ENCODE results near the gene GTF2IRD1. TPM values are rescaled to one million over a fixed set of nuclear protein-coding genes. Genes with fewer than 3 reads are reported as not detected.

Gene GTF2IRD1
- total RNA-seq, 2 donors from 2014 or later, result 14.7 to 17.0 TPM

DNA sequence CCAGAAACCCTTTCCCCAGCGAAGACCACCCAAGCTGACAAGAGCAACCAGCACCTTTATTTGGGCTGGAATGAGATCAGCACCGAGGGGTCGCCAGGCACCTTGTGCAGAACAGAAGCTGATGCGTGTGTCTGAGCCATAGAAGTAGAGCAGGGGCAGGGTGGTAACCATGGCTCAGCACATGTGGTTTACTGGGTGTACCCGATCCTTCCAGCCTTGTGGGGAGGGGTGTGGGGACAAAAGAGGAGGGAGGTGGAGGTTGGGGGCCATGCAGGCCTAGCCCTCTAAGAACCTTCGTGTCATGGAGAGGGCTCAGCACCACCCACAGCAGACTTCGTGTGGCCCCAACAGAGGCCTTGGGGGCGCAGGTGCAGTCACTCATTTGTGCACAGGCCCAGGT, 119.8 kb downstream of the GTF2IRD1 start:
- no peak for DNase-seq (ENCODE audit: low spot score)
- intact Hi-C loops (cut with DNase I), result loop anchor here in 1 of 2 donors (5.0 kb wide), 1 partner anchor 1339 kb away; no protein-coding TSS in a partner anchor

DNA sequence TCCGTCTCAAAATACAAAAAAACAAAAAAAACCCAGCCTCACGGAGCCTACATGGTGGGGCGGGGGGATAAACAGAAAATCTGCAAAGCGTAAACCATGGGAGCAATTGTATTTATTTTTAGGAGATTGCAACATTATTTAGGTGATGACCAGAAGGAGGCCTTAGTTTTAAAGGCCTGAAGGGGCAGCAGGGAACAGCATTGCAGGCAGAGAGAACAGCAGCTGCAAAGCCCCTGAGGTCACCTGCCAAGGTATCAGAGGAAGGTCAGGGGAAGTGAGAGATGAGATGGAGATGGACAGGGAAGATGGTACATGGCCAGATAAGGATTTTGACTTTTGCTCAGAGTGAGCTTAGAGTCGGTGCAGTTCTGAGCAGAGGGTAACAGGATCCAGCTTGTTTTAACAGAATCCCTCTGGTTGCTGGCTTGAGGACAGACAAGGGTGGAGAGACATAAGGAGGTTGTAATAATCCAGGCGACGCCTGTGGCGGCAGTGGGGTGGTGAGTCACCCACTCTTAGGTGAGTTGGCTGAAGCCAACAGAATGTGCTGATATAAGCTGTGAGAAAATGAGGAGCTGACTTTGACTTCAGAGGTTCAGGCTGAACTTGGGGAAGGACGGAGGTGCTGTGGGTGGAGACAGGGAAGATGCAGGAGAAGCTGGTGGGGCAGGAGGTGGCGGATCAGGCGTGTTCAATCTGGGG, 121.5 kb downstream of the GTF2IRD1 start:
- DNase-seq (ENCODE audit: low spot score), result no peak
- intact Hi-C loops (cut with DNase I), result no loop called here

DNA sequence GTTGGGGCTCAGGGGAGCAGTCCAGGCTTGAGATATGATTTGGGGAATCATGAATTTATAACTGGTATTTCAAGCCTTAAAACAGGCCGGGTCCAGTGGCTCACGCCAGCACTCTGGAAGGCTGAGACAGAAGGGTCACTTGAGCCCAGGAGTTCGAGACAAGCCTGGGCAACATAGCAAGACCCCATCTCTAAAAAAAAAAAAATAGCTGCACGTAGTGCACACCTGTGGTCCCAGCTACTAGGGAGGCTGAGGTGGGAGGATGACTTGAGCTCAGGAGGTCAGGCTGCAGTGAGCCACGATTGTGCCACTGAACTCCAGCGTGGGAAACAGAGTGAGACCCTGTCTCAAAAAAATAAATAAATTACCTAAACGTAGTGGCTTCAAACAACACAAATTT, 122.1 kb downstream of the GTF2IRD1 start:
- intact Hi-C loops (cut with DNase I), result no loop called here
- no peak for DNase-seq (ENCODE audit: low spot score)

DNA sequence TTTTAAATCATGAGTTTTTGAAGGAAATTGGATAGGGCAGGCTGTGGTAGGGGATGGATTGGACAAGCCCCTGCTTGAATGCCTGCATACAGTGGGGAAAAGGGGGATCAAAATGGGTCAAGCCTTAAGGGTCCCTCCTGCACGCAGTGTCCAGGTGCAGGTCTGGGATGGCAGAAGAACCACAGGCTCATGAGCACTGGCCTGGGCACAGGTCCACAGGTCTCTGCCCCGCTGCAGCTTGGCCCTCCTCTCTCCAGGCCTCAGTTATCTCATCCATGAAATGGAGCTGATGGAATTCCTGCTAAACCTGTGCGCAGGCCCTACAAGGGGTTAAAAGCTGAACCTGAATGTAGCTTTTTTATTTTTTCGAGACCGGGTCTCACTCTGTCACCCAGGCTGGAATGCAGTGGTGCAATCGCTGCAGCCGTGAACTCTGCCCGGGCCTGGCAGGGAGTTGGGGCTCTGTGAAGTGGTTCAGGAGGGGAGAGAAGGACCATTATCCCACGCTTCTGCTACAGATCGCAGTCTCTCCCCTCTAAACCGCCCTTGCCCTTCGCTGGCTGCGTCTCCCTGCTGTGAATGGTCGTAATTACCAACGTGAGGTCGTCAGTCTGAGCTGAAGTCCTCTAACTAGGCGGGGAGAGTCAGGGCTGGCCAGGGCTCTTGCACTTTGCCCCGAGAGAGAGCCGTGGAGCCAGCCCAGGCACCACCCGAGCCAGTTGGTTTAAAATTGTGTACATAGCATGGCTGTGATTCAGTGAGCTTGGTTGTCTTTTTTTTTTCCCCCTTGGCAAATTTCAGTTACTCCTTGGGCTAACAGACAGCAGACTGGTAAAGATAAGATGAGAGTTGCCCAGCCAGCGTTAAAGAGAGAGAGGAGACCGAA, 126.3 kb downstream of the GTF2IRD1 start:
- intact Hi-C loops (cut with DNase I), result no loop called here
- no peak for DNase-seq (ENCODE audit: low spot score)

DNA sequence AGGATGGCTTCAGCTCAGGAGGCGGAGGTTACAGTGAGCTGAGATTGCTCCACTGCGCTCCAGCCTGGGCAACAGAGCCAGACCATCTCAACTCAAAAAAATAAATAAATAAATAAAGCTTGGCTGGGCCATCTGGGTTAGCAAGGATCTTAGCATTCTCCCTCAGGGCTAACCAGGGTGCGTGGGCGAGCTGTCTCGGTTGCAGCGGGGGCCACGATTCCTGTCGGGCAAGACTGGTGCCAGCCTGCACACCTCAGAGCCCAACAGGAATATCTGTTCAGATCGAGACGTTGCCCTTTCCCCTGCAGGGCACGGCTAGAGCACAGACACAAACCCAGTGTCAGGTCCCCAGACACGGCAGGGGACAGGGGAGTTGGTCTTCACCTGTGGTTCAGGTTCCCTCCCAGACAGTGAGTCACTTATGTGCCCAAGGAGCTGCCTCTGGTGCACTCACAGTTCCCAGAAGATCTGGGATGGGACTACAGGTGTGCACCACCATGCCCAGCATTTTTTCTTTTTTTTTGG, 128.3 kb downstream of the GTF2IRD1 start:
- intact Hi-C loops (cut with DNase I), result no loop called here
- DNase-seq (ENCODE audit: low spot score), result no peak

DNA sequence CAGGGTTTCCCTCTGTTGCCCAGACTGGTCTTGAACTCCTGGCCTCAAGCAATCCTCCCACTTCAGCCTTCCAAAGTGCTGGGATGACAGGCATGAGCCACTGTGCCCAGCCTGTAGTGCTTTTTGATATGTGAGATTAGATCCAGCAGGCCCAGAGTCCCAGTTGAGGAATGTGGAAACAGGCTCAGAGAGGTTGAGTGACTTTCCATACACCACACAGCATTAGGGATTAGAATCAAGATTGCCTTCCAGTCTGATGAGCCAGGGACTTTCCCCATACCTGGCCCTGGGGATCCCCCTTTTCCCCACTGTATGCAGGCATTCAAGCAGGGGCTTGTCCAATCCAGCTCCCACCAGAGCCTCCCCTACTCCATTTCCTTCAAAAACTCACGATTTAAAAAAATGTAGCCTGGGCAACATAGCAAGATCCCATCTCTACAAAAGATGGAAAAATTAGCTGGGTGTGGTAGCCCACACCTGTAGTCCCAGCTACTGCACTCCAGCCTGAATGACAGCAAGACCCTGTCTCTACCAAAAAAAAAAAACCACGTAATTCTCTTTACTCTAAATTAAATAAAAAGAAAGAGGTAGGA, 128.8 kb downstream of the GTF2IRD1 start:
- intact Hi-C loops (cut with DNase I), result no loop called here
- DNase-seq (ENCODE audit: low spot score), result no peak

DNA sequence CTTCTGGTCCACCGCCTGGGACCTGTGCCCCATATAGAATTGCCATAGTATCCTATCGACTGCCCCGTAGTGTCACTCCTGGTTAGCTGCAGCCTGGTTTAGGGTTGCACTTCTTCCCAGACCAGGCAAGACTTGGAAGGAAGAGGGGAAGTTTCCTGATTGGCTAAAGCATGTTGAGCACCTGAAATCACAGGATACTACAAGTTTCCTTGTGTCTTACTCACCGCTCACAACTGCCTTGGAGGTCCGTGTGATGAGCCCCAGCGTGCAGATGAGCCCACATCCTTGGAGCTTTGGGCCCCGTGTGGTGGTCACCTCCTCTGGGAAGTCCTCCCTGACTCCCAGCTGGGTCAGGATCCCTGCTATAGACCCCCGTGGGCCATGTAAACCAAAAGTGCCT, 129.9 kb downstream of the GTF2IRD1 start:
- intact Hi-C loops (cut with DNase I), result no loop called here
- no peak for DNase-seq (ENCODE audit: low spot score)

DNA sequence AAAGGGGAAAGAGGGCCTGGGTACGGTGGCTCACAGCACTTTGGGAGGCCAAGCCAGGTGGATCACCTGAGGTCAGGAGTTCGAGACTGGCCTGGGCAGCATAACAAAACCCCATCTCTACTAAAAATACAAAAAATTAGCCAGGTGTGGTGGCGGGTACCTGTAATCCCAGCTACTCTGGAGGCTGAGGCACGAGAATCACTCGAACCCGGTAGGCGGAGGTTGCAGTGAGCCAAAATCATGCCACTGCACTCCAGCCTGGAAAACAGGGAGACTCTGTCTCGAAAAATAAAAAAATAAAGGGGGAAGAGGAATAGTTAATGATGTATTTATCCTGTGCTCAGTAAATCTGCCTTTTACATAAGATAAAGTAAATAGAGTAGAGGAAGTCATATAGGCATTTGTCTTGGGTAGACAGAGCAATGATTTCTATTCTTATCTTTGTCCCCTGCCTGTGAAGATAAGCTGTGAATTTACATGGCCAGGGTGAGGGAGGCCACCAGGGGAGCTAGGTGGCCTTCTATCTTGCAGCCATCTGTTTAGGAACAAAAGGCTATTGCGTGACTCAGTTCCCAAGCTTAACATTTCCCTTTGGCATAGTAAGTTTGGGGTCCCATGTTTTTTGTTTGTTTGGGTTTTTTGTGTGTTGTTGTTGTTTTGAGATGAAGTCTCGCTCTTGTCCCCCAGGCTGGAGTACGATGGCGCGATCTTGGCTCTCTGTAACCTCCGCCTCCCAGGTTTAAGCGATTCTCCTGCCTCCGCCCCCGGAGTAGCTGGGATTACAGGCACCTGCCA, 130.7 kb downstream of the GTF2IRD1 start:
- intact Hi-C loops (cut with DNase I), result no loop called here
- no peak for DNase-seq (ENCODE audit: low spot score)

DNA sequence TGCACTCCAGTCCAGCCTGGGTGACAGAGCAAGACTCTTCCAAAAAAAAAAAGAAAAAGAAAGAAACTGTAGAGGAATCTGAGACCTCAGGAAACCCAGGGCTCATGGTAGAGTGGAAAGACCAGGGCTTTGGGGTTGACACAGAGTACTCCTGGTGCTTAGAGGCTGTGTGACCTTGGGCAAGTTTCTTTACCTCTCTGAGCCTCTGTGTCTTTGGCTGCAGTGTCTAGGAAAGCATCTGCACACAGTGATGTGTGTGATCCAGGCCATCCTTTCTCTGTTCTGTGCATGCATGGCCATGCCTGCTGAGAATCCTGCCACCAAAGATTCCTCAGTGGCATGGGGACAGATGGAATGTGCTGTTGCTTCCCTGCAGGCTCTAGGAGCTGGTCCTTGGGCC, 132.1 kb downstream of the GTF2IRD1 start:
- intact Hi-C loops (cut with DNase I), result no loop called here
- no peak for DNase-seq (ENCODE audit: low spot score)

DNA sequence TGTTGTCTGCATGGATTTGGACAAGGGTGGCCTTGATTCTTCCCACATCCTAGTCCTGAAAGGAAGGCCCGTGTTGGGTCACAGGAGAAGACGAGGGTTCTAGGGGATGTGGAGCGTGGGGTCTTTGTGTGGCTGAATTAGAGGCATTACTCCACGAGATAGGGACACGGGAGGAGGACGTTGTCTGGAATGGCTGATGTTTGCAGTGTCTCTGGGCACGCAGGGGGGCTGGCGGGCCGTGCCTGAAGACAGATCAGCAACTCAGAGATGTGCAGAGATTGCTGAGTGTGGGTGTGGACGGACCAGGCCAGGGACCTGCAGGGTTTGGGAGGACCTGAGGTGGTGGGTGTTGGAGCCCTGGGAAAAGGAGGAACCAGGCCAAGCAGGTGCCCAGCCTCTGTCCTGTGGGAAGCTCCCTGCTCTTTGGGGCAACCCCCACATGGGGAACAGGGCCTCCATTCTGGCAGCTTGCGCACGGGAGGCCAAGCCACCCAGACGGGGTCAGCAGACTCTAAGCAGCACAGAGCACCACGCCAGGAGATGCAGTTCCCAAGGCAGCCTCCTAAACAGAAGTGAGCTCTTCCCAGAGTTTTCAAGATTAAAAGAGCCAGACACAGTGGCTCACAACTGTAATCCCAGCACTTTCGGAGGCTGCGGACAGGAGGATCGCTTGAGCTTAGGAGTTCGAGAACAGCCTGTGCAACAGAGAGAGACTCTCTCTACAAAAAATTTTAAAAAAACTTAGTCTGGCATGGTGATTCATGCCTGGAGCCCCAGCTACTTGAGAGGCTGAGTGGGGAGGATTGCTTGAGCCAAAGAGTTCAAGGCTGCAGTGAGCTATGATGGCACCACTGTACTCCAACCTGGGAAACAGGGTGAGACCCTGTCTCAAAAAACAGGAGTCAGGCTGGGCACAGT, 132.8 kb downstream of the GTF2IRD1 start:
- intact Hi-C loops (cut with DNase I), result no loop called here
- no peak for DNase-seq (ENCODE audit: low spot score)

DNA sequence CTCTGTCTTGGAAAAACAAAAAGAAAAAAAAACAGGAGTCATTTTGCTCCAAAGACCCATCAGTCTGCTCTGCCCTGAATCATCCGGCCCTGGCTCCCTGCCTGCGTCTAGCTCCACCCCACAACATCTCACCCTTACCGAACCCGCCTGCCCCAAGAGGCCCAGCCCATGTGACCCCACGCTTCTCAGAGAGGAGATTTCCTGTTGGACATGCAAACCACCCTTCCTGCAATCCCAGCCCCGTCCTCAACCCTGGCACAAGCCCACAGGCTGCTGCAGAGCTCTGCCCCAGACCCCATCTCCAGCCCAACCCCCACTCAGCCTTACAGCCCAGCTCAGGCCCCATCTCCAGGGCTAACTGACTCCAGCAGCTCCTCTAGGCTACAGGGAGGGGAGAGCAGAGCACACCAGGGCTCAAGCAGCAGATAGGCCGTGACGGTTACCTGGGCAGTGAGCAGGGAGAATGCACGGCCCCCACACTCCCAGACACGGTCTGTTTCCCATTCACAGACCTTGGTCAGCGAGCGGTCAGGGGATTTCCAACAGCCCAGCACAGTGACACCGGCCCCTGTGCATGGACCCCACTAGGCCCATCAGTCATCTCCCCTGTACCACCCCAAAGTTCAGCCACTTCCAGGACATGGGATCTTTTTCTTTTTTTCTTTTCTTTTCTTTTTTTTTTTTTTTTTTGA, 133.9 kb downstream of the GTF2IRD1 start:
- intact Hi-C loops (cut with DNase I), result no loop called here
- DNase-seq (ENCODE audit: low spot score), result peak; percentile 96

DNA sequence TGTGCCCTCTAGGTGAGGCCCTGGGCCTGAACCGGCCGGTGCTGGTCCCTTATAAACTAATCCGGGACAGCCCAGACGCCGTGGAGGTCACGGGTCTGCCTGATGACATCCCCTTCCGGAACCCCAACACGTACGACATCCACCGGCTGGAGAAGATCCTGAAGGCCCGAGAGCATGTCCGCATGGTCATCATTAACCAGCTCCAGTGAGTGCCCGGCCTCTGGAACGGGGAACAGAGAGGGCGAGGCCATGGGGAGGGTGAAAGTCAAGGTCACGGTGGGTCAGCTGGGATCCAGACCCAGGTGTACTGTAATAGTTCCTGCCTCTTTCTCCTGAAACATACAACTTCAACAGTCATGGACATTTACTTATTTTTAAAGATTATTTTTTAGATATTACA, 137.1 kb downstream of the GTF2IRD1 start:
- intact Hi-C loops (cut with DNase I), result no loop called here
- no peak for DNase-seq (ENCODE audit: low spot score)

DNA sequence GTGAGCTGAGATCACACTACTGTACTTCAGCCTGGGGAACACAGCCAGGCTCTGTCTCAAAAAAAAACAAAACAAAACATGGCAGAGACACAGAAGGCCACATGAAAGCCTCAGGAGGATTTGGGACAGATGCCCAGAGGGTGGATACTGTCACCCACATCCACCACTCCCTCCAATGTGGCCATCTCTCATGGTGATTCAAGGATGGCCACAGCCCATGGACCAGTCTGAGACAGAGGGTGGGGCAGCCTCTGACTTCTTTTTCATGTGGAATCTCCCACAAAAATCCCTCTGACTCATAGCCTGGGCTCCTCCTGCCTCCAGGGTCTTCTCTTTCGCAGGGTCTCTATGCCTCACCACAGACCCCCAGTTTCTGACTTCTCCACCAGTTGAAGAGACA, 144.9 kb downstream of the GTF2IRD1 start:
- intact Hi-C loops (cut with DNase I), result no loop called here

DNA sequence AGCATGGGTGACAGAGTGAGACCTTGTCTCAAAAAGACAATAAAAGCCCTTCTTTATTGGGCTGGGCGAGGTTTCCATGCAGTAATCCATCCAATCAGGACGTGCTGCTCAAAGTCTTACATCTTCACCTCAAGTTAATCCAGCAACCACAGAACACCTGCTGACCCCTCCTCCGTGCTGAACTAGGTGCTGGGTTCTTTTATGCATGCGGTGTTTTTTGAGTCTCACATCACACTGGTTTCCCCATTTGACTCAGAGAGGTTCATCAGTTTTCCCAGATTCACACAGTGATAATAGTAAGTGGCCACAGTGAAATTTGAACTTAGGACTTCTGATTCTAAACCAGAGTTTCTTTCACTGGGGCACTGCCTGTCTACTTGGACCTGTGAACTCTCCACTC, 145.5 kb downstream of the GTF2IRD1 start:
- DNase-seq (ENCODE audit: low spot score), result no peak
- intact Hi-C loops (cut with DNase I), result no loop called here

More for the DNA sequence above, 144.9 kb downstream of the GTF2IRD1 start:
- no peak for DNase-seq (ENCODE audit: low spot score)

DNA sequence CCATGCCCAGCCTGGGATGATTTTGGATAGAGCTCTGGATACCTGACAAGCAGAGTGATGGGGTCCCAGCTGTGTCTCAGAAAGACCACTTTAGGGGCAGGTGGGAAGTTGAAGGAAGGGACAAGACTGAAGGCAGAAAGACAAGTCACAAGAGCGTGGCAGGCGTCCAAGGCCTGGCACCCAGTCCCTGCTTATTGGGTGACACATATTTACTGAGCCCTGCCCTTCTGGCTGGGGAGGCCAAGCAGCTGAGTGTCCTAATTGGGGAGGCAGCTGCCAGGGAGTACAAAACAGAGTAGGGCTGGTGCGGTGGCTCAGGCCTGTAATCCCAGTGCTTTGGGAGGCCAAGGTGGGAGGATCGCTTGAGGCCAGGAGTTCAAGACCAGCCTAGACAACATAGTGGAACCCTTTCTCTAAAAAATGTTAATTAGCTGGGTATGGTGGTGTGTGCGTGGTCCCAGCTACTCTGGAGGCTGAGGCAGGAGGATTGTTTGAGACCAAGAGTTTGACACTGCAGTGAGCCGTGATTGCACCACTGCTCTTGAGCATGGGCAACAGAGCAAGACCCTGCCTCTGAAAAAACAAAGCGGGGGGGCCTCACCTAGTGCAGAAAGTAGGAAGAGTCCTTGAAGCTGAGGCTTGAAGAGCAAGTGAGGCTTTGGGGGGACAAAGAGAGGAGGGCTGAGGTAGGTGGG, 150.8 kb downstream of the GTF2IRD1 start:
- peak; percentile 87 for DNase-seq (ENCODE audit: low spot score)
- intact Hi-C loops (cut with DNase I), result no loop called here

DNA sequence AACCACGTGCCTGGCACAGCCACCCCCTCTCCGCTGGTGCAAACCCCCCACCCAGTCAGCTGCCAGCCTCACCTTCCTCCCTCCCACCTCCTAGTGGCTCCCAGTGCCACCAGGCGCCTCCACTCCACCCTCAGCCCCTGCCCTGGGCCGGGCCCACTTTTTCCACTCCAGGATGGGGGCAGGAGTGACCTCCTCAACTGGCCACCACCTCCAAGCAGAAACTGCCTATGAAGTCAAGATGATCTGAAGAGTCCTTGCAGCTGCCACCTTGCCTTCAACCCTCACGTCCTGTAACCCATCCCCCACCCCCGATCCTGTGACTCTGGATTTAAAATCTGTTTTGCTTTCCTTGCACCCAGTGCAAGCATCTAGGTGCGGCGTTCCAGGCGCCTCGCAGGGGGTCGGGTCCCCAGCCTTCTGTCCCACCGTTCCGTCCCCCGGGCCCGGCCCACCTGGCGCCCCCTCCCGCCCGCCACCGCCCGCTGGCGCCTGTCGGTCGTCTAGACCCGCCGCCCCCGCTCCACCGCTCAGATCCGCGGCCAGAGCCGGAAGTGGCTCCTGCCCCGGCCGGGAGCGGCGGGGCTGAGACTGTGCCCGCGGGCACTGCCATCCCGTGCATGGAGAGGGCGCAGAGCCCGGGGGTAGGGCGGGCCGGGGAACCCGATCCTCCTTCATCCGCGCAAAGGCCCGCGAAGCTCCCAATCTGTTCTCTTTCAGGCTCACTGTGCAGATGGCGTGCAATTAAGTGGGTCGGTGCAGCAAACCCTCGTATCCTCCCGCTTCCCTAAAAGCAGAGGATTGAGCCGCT, 152.6 kb downstream of the GTF2IRD1 start:
- no peak for DNase-seq (ENCODE audit: low spot score)

More for the DNA sequence above, 152.6 kb downstream of the GTF2IRD1 start:
- intact Hi-C loops (cut with DNase I), result no loop called here

All from posterior vena cava (tissue), 2 donors.